ENCODE results near the gene CHSY1.

- TF ChIP-seq EZH2 (IDR thresholded peaks at IDR 0.05; ENCODE audit: insufficient read depth, poor library complexity, severe bottlenecking) (no peak), EZH2phosphoT487 (IDR thresholded peaks at IDR 0.05; ENCODE audit: insufficient read depth, low read depth) (no peak)
These were observed 69.6 kb downstream of the CHSY1 start for GRCh38 chr15:101182215-101182614.

Measured in GM23248 (cell line).